Ovary (tissue), 9 donors: Measurements from ENCODE around the gene HMCES. TPM values are rescaled to one million over a fixed set of nuclear protein-coding genes. Genes with fewer than 3 reads are reported as not detected.

ENCODE experiments used
- DNase-seq, 5 donors: peaks; one replicate each; pipeline ENCODE4 v3.0.0-alpha.2; 2019 to 2020
- H3K27ac ChIP-seq, 2 donors: fragments of 200-600 bp; one replicate each; pipeline versions ENCODE4 v1.5.1 to v1.8.0; 2019 to 2022
- H3K27me3 ChIP-seq: fragments of 200-600 bp; one replicate; pipeline ENCODE4 v1.8.0; 2022
- H3K36me3 ChIP-seq: fragments of 200-600 bp; sonication (generic); one replicate; pipeline ENCODE4 v1.5.1; 2019
- H3K4me1 ChIP-seq: one replicate; pipeline ENCODE4 v1.8.1; 2013; ENCODE audit warnings: mild to moderate bottlenecking, moderate library complexity; ENCODE audit not compliant: insufficient read depth
- H3K4me3 ChIP-seq: fragments of 200-600 bp; sonication (generic); one replicate; pipeline ENCODE4 v1.5.1; 2017
- H3K9me3 ChIP-seq, 2 donors: fragments of 200-600 bp in 1 of 2; sonication (generic) in 1 of 2; one replicate each; pipeline versions ENCODE4 v1.5.1 to v1.8.1; 2013 to 2019; ENCODE audit warnings: mild to moderate bottlenecking in 1 of 2, moderate library complexity in 1 of 2
- CTCF ChIP-seq, 3 donors: fragments of 450-650 bp in 2 of 3; fragments of 200-600 bp in 1 of 3; IDR thresholded peaks; one replicate each; pipeline versions ENCODE4 v1.5.1 to v1.8.0; 2016 to 2022; ENCODE audit warnings: antibody characterized with exemption in 3 of 3, mild to moderate bottlenecking in 1 of 3
- EP300 ChIP-seq: sonication (generic); formaldehyde crosslinking; IDR thresholded peaks from one replicate; pipeline ENCODE4 v1.6.1; 2017; ENCODE audit warnings: antibody characterized with exemption
- POLR2A ChIP-seq: fragments of 450-650 bp; IDR thresholded peaks from one replicate; pipeline ENCODE4 v1.6.1; 2017; ENCODE audit warnings: antibody characterized with exemption, mild to moderate bottlenecking, moderate library complexity
- WGBS, 3 donors: extraction: QIAGEN DNeasy Blood & Tissue Kit in 1 of 3; methylation state at CpG; one replicate each; pipeline versions ENCODE4 v1.1.5 to v1.1.7; 2013 to 2017; 5-methylcytosine and 5-hydroxymethylcytosine counted together
- intact Hi-C, 4 donors: fragments of 100-400 bp; cut with DNase I; formaldehyde crosslinking; loops; one replicate each; pipeline versions ENCODE4 v1.11.0 to v1.15.1; 2022 to 2023
- polyA plus RNA-seq, 2 donors: library from polyadenylated mRNA; stranded (reverse); fragments of 200-250 nt in 1 of 2; fragments of 350-450 nt in 1 of 2; fragmentation: Illumina TruSeq in 1 of 2; extraction: RNeasy Lipid Tissue Mini Kit (QIAGEN cat#74804) in 1 of 2; gene quantifications; one replicate each; pipeline ENCODE4 v1.2.3, GENCODE V29; 2013 to 2014
- total RNA-seq, 7 donors: library from RNA; depleted of rRNA in 2 of 7; stranded (reverse); fragments of >200 nt in 2 of 7; fragmentation: NEBNext Ultra II Directional in 3 of 7; extraction: Animal tissue kit (Norgen Biotek cat#: 25700) in 3 of 7; gene quantifications; one replicate each; pipeline versions ENCODE4 v1.1.0 to v1.2.4, GENCODE V29; 2016 to 2023
- donor health status: DM: no; HTN: no; CAD: no; lungs with moderate emphysema.
- donor health status: DM: no; HTN: no; CAD: no.
- donor health status: Bipolar disorder and iron deficiency.
- donor health status: DM: yes; HTN: yes; CAD: no.
- donor health status: DM: no; HTN: no; CAD: no.
- donor health status: DM: yes; HTN: yes; CAD: no.

Gene HMCES
- total and polyA plus RNA-seq, 9 donors: 15.5 to 44.5 (median 35.2) TPM

GRCh38 chr3:129317014-129317771 is 38.5 kb downstream of the HMCES start:
- 32 to 37% (median 35%) methylated on average over 14 to 15 of the region's 15 CpGs for WGBS, 3 donors
- intact Hi-C loops: loop anchor here in 2 of 4 donors (5.0 to 10.0 kb wide), 3 partner anchors 40 to 132 kb away; partner anchors contain the start of genes CNBP (in 1 of the 2), HMCES (in 1 of the 2) and MBD4 (in 1 of the 2)
- Histone ChIP-seq H3K4me1 (peaks cover 8% of the 10 kb centered on the region), H3K36me3 (no peaks in the 10 kb centered on the region), H3K4me3 (peak overlapping the region; percentile 63), H3K27me3 (no peaks in the 10 kb centered on the region), H3K9me3 (no peaks in the 10 kb centered on the region), H3K27ac (peak overlapping the region; percentile 87 to 90)
- DNase-seq: peak; percentile 34 to 69 (median 58)
- no peak for TF ChIP-seq CTCF (IDR thresholded peaks at IDR 0.05)
- no peak for TF ChIP-seq POLR2A
- TF ChIP-seq EP300: no peak

- Histone ChIP-seq H3K36me3 (no peaks in the 10 kb centered on the region), H3K27ac (no peak overlapping the region)
These were observed 39.2 kb downstream of the HMCES start for GRCh38 chr3:129317848-129318247.

GRCh38 chr3:129318921-129319320 is 40.3 kb downstream of the HMCES start:
- H3K36me3 ChIP-seq: no peaks in the 10 kb centered on the region
- H3K9me3 ChIP-seq: no peaks in the 10 kb centered on the region
- intact Hi-C loops: loop anchor here in 2 of 4 donors (5.0 to 10.0 kb wide), 3 partner anchors 42 to 134 kb away; partner anchors contain the start of genes CNBP (in 1 of the 2), HMCES (in 1 of the 2) and MBD4 (in 1 of the 2)
- 91 to 94% (median 94%) methylated on average over 15 of the region's 15 CpGs for WGBS, 3 donors
- TF ChIP-seq CTCF (IDR thresholded peaks at IDR 0.05) (no peak), EP300 (no peak), POLR2A (no peak)
- H3K4me1 ChIP-seq: peaks cover 5% of the 10 kb centered on the region
- no peaks in the 10 kb centered on the region for H3K27me3 ChIP-seq
- DNase-seq: no peak
- no peak overlapping the region for H3K4me3 ChIP-seq
- no peak overlapping the region for H3K27ac ChIP-seq

More at GRCh38 chr3:129317848-129318247, 39.2 kb downstream of the HMCES start:
- no peaks in the 10 kb centered on the region for H3K9me3 ChIP-seq
- no peak overlapping the region for H3K4me3 ChIP-seq
- intact Hi-C loops: loop anchor here in 2 of 4 donors (5.0 to 10.0 kb wide), 3 partner anchors 41 to 133 kb away; partner anchors contain the start of genes CNBP (in 1 of the 2), HMCES (in 1 of the 2) and MBD4 (in 1 of the 2)
- DNase-seq: no peak
- TF ChIP-seq EP300 (no peak), POLR2A (no peak), CTCF (IDR thresholded peaks at IDR 0.05) (no peak)
- H3K4me1 ChIP-seq: peaks cover 8% of the 10 kb centered on the region
- no peaks in the 10 kb centered on the region for H3K27me3 ChIP-seq
- 53 to 68% (median 54%) methylated on average over 5 of the region's 5 CpGs for WGBS, 3 donors

GRCh38 chr3:129320261-129320660 is 41.6 kb downstream of the HMCES start:
- no peak overlapping the region for H3K27ac ChIP-seq

More at GRCh38 chr3:129320261-129320660, 41.6 kb downstream of the HMCES start:
- Histone ChIP-seq H3K27me3 (no peaks in the 10 kb centered on the region), H3K36me3 (no peaks in the 10 kb centered on the region), H3K4me1 (peaks cover 2% of the 10 kb centered on the region), H3K9me3 (no peaks in the 10 kb centered on the region), H3K4me3 (no peak overlapping the region)
- intact Hi-C loops: no loop called here
- no peak for DNase-seq
- WGBS, 3 donors: 91 to 96% (median 93%) methylated on average over 8 of the region's 8 CpGs
- no peak for TF ChIP-seq EP300
- TF ChIP-seq CTCF (IDR thresholded peaks at IDR 0.05): no peak
